Mesangial cell (primary cell): ENCODE results near the gene ALDH6A1. TPM values are rescaled to one million over a fixed set of nuclear protein-coding genes. Genes with fewer than 3 reads are reported as not detected.

Experiments used
- total RNA-seq: library from RNA; depleted of rRNA; stranded (reverse); fragments of >200 nt; gene quantifications from 2 replicates; pipeline ENCODE4 v1.2.3, GENCODE V29; 2015

ALDH6A1 gene
- 4.1 and 10.5 TPM in 2 replicates for total RNA-seq

GRCh38 chr14:74084277-74085046, at the start of gene ALDH6A1, which contains the start of gene LIN52:
Gene ALDH6A1, minus strand, starts transcription at chr14:74084453. Its CDS starts 59 bp downstream, at chr14:74084394.
Gene LIN52, plus strand, starts transcription at chr14:74084956. Its CDS starts 19 bp downstream, at chr14:74084975.

GRCh38 chr14:74018586-74019407, 65.5 kb downstream of the ALDH6A1 start, which contains the start of the genes BBOF1 and ENTPD5:
Gene BBOF1, plus strand, starts transcription at chr14:74019349. Its CDS starts 130 bp downstream, at chr14:74019479.
Gene ENTPD5, minus strand, starts transcription at chr14:74019288. Its CDS starts 31,186 bp downstream, at chr14:73988102.

Other genes with a start within 250 kb of the ALDH6A1 start
- 3.9 and 4.7 TPM in 2 replicates for gene PTGR2, start 232.6 kb downstream of the ALDH6A1 start, total RNA-seq
- 29.7 and 38.6 TPM in 2 replicates for gene ZNF410, start 197.6 kb downstream of the ALDH6A1 start, total RNA-seq
- gene FAM161B, start 134.4 kb downstream of the ALDH6A1 start, total RNA-seq = 0.81 and 2.7 TPM in 2 replicates
- gene COQ6, start 134.2 kb downstream of the ALDH6A1 start, total RNA-seq = 24.2 and 29.8 TPM in 2 replicates
- gene ENTPD5, start 65.2 kb downstream of the ALDH6A1 start, total RNA-seq = 6.5 and 8.0 TPM in 2 replicates
- 2.3 TPM in 2 replicates for gene BBOF1, start 65.1 kb downstream of the ALDH6A1 start, total RNA-seq
- 3.5 and 6.2 TPM in 2 replicates for gene LIN52, start 503 bp upstream of the ALDH6A1 start, total RNA-seq
- gene VSX2, start 155.0 kb upstream of the ALDH6A1 start, total RNA-seq = not detected in 2 replicates
- gene ABCD4, start 218.5 kb upstream of the ALDH6A1 start, total RNA-seq = 28.5 and 46.0 TPM in 2 replicates